Naive thymus-derived CD8-positive, alpha-beta T cell (primary cell): Measurements from ENCODE around the gene TESPA1. TPM values are rescaled to one million over a fixed set of nuclear protein-coding genes. Genes with fewer than 3 reads are reported as not detected.
"Not testable (repeated sequence)": the region's sequence is repeated elsewhere in the genome, so short reads cannot be mapped to it uniquely, and the experiment has no call there.

ENCODE experiments used
- ATAC-seq, 2 donors: fragments of 150-1000 bp; cut with Tn5 transposase in 1 of 2; sonication (Bioruptor Pico), chemical (Tn5 transposase) in 1 of 2; 1 replicate in 1 of 2; 2 replicates in 1 of 2; pipeline ENCODE4 v1.10.0; 2021; ENCODE audit warnings: mild to moderate bottlenecking in 2 of 2, moderate library complexity in 2 of 2
- POLR2A ChIA-PET: fragments of 350-600 bp; sonication (Branson Sonifier 250); formaldehyde crosslinking; loops from one replicate; lab custom pipeline; 2021; ENCODE audit warnings: antibody characterized with exemption; lab: Charles Lee
- DNase-seq, 10 donors: peaks; one replicate each; pipeline versions ENCODE4 v3.0.0 to v3.0.0-alpha.2; 2020 to 2022
- H3K27ac Mint-ChIP-seq, 10 donors: one replicate each; pipeline ENCODE4 v1.8.0; 2020 to 2022; ENCODE audit warnings: mild to moderate bottlenecking in 10 of 10, mixed read lengths in 10 of 10, moderate library complexity in 4 of 10, inconsistent platforms in 1 of 10
- H3K27me3 Mint-ChIP-seq, 5 donors: one replicate each; pipeline ENCODE4 v1.8.0; 2021 to 2022; ENCODE audit warnings: mixed read lengths in 5 of 5
- H3K36me3 Mint-ChIP-seq, 3 donors: one replicate each; pipeline ENCODE4 v1.8.0; 2020 to 2022; ENCODE audit warnings: mixed read lengths in 3 of 3, mild to moderate bottlenecking in 2 of 3, inconsistent platforms in 1 of 3
- H3K4me1 Mint-ChIP-seq, 4 donors: one replicate each; pipeline ENCODE4 v1.8.0; 2021 to 2022; ENCODE audit warnings: mixed read lengths in 4 of 4
- H3K4me3 Mint-ChIP-seq, 10 donors: one replicate each; pipeline ENCODE4 v1.8.0; 2020 to 2022; ENCODE audit warnings: mild to moderate bottlenecking in 10 of 10, mixed read lengths in 10 of 10, moderate library complexity in 6 of 10, inconsistent platforms in 1 of 10
- H3K9me3 Mint-ChIP-seq, 9 donors: one replicate each; pipeline ENCODE4 v1.8.0; 2020 to 2022; ENCODE audit warnings: mixed read lengths in 9 of 9, mild to moderate bottlenecking in 3 of 9, inconsistent platforms in 1 of 9, moderate library complexity in 1 of 9
- polyA plus RNA-seq, 3 donors: library from polyadenylated mRNA; unstranded; fragments of 300-500 nt; fragmentation: Illumina TruSeq; gene quantifications; one replicate each; pipeline ENCODE4 v1.2.3, GENCODE V29; 2021
- total RNA-seq, 8 experiments: library from RNA in 2 of 8; stranded (reverse) in 2 of 8; gene quantifications; one replicate each; pipeline ENCODE4 v1.2.3 and lab custom pipeline; 2021 to 2026

The TESPA1 gene
- total and polyA plus RNA-seq, 5 experiments from 2014 or later = 83.1 to 253 (median 245) TPM

DNA sequence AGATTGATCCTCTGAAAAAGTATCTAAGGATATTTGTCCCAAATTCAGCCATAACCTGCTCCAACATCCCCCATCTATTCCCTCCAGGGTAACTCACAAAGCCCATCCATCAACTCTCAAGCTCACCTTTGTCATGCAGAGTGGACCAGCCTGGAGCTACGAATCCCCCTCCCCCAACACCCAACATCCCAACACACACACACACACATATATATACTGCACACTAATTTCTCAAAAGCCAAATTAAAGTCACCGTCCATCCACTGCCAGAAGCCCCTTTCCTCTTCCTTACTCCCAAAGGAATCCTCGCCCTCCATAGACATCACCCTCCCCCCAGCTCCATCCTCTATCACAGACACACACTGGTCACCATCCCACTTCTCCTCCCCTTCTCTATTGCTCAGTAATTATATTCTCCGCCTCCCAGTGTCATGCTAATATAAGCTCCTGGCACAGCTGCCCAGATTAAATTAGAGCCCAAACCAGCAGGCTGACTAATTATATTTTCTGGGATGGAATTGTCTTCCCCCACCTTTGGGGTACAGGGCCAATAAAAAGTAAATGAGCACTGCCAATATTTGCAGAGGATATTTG lies 13.5 kb upstream of the TESPA1 start:
- DNase-seq (no peak), ATAC-seq (no peak)
- POLR2A ChIA-PET = interaction anchor here (1.2 kb wide), 1 partner anchor 74 kb away, joined by 4 read pairs; no protein-coding TSS in a partner anchor
- Mint-ChIP-seq H3K27me3 (no peaks in the 10 kb centered on the region), H3K36me3 (peaks cover 0 to 10% (median 2%) of the 10 kb centered on the region in 3 donors), H3K27ac (peak overlapping the region in 2 of 10 donors; percentile 33 to 84), H3K4me3 (no peak overlapping the region), H3K9me3 (no peaks in the 10 kb centered on the region), H3K4me1 (peaks cover 24 to 43% (median 33%) of the 10 kb centered on the region in 4 donors)

DNA sequence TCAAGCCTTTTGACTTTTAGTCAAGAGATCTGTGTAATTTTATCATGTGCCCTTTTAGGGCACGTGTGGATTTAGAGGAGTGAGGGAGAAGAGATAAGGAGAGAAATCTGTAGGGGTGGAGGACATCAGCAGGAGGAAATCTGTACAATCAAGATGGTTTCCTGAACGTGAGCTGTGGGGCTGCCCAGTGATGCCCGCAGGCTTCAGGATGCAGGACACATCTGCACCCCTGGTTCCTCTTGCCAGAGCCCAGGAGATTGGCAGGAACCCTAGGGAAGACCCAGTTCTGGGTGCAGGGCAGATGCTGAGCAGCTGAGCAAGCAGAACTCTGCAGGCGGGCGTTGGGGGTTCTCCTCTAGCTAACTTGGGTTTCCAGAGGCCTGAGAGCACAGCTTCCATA lies 11.6 kb upstream of the TESPA1 start:
- Mint-ChIP-seq H3K36me3 (peaks cover 0 to 10% (median 2%) of the 10 kb centered on the region in 3 donors), H3K9me3 (no peaks in the 10 kb centered on the region), H3K4me3 (no peak overlapping the region), H3K27me3 (no peaks in the 10 kb centered on the region), H3K27ac (peak overlapping the region in 2 of 10 donors; percentile 9 to 21), H3K4me1 (peaks cover 20 to 40% (median 34%) of the 10 kb centered on the region in 4 donors)
- POLR2A ChIA-PET = interaction anchor here (1.2 to 2.2 kb wide), 2 partner anchors 72 to 75 kb away, joined by 4 to 12 read pairs; no protein-coding TSS in a partner anchor
- no peak for ATAC-seq
- DNase-seq = no peak

DNA sequence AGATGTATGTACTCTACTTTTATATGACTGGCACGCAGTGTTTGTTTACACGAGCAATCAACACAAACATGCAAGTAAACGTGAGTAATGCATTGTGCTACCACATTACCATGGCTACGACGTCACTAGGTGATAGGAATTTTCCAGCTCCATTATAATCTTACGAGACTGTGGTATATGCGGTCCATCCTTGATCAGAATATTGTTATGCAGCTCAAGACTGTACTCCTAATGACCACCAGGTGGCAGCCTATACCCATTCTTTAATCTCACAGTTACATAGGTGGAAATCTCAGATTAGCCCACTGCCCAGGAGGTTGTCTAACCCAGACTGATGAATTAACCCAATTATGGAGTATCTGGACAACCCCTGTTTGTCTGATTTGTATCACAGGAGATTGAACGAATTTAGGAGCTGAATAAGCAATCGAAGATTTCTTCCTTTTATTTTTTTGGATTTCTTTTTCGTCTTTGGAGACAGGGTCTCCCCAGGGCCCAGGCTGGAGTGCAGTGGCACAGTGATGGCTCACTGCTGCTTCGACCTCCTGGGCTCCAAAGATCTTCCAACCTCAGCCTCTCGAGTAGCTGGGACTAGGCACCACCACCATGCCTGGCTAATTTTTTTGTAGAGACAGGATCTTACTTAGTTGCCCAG lies 8.7 kb upstream of the TESPA1 start:
- POLR2A ChIA-PET = interaction anchor here (0.6 to 2.8 kb wide), 16 partner anchors 8 to 1014 kb away, joined by 3 to 44 read pairs (median 4); partner anchors contain the start of gene TESPA1
- peak overlapping the region in 3 of 10 donors; percentile 0 to 22 (median 6) for H3K4me3 Mint-ChIP-seq
- peak; percentile 74 to 75 for ATAC-seq
- H3K27ac Mint-ChIP-seq = peak overlapping the region in 8 of 10 donors; percentile 12 to 99 (median 58)
- peaks cover 0 to 2% (median 0%) of the 10 kb centered on the region in 3 donors for H3K36me3 Mint-ChIP-seq
- no peaks in the 10 kb centered on the region for H3K9me3 Mint-ChIP-seq
- peaks cover 39 to 62% (median 50%) of the 10 kb centered on the region in 4 donors for H3K4me1 Mint-ChIP-seq
- peak in 9 of 10 donors; percentile 49 to 82 (median 64) for DNase-seq
- H3K27me3 Mint-ChIP-seq = no peaks in the 10 kb centered on the region

DNA sequence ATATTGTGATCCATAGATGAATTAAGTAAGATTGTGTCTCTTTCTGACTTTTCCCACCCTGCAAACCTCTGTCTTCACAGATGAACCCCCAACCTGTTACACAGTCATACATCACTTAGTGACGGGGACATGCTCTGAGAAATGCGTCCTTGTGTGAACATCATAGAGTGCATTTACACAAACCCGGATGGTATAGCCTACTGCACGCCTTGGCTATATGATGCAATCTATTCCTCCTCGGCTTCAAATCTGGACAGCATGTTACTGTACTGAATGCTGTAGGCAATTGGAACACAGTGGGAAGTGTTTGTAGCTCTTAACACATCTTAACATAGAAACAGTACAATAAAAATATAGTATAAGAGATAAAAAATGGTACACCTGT lies 7.4 kb upstream of the TESPA1 start:
- ATAC-seq = peak; percentile 15 to 57
- POLR2A ChIA-PET = interaction anchor here (0.9 to 2.8 kb wide), 8 partner anchors 7 to 291 kb away, joined by 3 to 44 read pairs (median 8); partner anchors contain the start of gene TESPA1
- Mint-ChIP-seq H3K4me1 (peaks cover 37 to 70% (median 59%) of the 10 kb centered on the region in 4 donors), H3K27me3 (no peaks in the 10 kb centered on the region), H3K36me3 (no peaks in the 10 kb centered on the region), H3K4me3 (peak overlapping the region; percentile 34 to 98 (median 89)), H3K9me3 (no peaks in the 10 kb centered on the region), H3K27ac (peak overlapping the region; percentile 95 to 99 (median 99))
- DNase-seq = peak in 1 of 10 donors; percentile 29

DNA sequence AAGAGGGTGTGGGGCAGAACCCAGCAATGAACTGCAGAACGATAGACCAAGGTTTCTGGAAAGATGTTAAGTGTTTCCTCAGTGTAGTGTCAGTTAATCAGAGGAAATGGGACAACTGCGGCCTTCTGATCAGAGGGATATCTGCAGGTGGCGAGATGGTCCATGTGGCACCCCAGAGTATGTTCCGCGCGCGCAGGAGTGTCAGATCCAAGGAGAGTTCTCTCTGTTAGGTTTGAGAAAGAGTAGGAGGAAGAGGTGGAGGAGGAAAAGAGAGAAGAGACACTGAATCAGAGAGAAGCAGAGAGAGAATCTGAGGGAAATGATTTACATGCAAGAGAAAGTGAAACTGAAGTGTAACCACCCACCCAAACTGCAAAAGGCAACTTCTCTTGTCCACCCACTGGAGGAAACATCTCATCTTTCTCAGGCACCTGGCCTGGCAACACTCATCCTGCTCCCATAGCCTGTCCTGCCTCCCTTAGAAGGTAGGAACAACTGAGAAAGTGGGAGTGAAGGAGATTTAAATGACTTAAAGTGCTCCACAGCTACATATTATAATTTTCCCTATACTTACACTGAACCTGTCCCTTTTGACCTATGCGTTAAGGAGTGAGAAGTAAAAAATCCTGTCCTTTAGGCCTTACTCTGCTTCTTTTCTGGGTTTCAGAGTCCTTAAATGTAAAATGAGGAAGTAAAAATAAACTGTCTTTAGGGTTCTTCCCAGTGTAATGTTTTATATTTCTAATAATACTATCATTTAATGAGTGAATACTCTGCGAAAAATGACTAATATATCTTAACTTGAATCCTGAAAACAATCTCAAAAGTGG lies 6.8 kb upstream of the TESPA1 start:
- Mint-ChIP-seq H3K27me3 (no peaks in the 10 kb centered on the region), H3K4me1 (peaks cover 39 to 70% (median 64%) of the 10 kb centered on the region in 4 donors), H3K27ac (peak overlapping the region; percentile 95 to 99 (median 99)), H3K36me3 (no peaks in the 10 kb centered on the region), H3K4me3 (peak overlapping the region; percentile 80 to 98 (median 91)), H3K9me3 (no peaks in the 10 kb centered on the region)
- ATAC-seq (peak; percentile 54 to 68), DNase-seq (peak in 6 of 10 donors; percentile 16 to 60 (median 32))
- POLR2A ChIA-PET = interaction anchor here (2.0 to 2.8 kb wide), 2 partner anchors 81 to 242 kb away, joined by 9 to 44 read pairs; no protein-coding TSS in a partner anchor

DNA sequence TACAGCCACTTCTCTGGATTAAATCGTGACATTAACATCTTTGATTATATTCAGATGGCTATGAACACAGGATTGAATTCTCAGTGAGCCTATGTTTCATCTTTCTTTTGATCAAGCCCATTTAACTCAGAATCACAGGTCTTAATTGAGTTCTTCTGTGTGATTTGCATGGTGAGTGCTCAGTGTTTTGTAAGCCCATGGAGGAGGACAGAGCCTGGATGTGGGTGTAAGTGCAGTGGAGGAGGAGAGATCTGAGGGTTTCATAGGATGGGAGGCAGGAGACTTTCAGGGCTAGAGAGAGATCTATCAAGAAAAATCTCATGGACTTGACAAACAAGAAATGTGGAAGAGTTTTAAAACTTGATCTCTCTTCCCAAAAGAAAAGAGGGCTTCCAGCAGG lies 5.3 kb upstream of the TESPA1 start:
- no peaks in the 10 kb centered on the region for H3K9me3 Mint-ChIP-seq

DNA sequence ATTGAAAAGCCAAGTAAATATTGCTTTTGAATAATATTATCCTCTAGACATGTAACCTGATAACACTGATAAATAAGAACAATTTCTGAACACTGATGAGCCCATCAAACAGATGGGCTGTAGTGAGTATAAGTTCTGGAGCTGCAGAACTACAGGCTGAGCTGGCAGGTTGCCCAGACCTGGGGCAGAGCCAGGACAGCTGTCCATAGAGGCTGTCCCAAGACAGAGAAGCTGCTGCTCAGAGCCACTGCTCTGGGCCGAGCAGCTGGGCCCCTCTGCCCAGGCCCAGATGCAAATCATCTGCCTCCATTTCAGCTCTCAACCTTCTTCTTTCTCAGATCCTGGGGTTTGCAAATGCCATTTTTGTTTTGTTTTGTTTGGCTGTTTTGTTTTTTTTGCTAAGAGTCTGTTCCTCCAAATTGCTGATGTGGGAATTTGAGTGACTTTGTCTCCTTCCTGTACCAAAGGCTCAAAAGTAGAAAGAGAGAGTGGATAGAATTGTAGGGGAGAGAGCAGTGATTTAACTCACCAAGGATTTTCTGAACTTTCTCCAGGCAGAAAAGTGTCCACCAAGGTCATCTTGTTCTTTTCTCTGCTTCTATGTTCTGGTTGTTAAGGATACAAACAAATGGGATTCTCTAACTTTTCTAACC lies 4.0 kb upstream of the TESPA1 start:
- Mint-ChIP-seq H3K4me1 (peaks cover 41 to 89% (median 69%) of the 10 kb centered on the region in 4 donors), H3K27me3 (no peaks in the 10 kb centered on the region), H3K36me3 (peaks cover 0 to 5% (median 3%) of the 10 kb centered on the region in 3 donors), H3K4me3 (peak overlapping the region in 9 of 10 donors; percentile 5 to 56 (median 33)), H3K27ac (peak overlapping the region; percentile 66 to 99 (median 96)), H3K9me3 (no peaks in the 10 kb centered on the region)
- DNase-seq (no peak), ATAC-seq (no peak)
- POLR2A ChIA-PET = interaction anchor here (1.3 to 1.4 kb wide), 2 partner anchors 31 to 83 kb away, joined by 3 to 4 read pairs; no protein-coding TSS in a partner anchor

More for the DNA sequence above, 5.3 kb upstream of the TESPA1 start:
- Mint-ChIP-seq H3K4me1 (peaks cover 33 to 76% (median 72%) of the 10 kb centered on the region in 4 donors), H3K27ac (peak overlapping the region; percentile 95 to 99 (median 99)), H3K36me3 (no peaks in the 10 kb centered on the region), H3K27me3 (no peaks in the 10 kb centered on the region), H3K4me3 (peak overlapping the region; percentile 6 to 98 (median 84))
- DNase-seq = no peak
- POLR2A ChIA-PET = interaction anchor here (1.2 kb wide), 1 partner anchor 82 kb away, joined by 4 read pairs; no protein-coding TSS in a partner anchor
- ATAC-seq = no peak

DNA sequence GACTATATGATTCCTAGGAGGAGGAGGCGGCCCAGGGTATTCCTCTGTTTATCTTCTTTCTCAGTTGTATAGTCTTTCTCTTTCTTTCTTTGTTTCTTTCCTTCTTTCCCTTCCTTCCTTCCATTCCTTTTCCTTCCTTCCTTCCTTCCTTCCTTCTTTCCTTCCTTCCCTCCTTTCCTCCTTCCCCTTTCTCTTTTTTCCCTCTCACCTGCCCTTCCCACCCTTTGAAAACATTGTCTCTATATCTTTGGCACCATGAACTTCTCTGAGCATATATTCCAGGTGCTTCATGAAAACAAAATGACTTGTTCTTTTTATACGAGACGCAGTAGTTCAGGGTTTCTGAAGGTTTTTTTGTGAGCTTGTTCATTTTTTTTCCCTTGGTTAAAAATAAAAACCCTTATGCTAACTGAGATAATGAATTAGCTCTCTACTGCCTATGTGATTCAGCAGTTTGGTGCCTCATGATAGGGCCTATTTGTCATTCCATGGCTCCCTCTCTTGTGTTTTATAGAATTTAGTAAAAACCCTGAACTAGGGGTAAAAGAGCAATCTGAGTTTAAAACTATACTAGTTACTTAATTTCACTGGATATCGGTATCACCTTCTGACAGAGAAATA lies 3.2 kb upstream of the TESPA1 start:
- peak overlapping the region in 6 of 10 donors; percentile 24 to 65 (median 40) for H3K4me3 Mint-ChIP-seq
- no peaks in the 10 kb centered on the region for H3K27me3 Mint-ChIP-seq
- POLR2A ChIA-PET = interaction anchor here (1.3 to 1.4 kb wide), 2 partner anchors 31 to 84 kb away, joined by 3 to 4 read pairs; no protein-coding TSS in a partner anchor
- peaks cover 46 to 91% (median 69%) of the 10 kb centered on the region in 4 donors for H3K4me1 Mint-ChIP-seq
- no peak for DNase-seq
- peak overlapping the region; percentile 46 to 99 (median 90) for H3K27ac Mint-ChIP-seq
- H3K36me3 Mint-ChIP-seq = peaks cover under 1 to 12% (median 10%) of the 10 kb centered on the region in 3 donors
- no peaks in the 10 kb centered on the region for H3K9me3 Mint-ChIP-seq
- no peak for ATAC-seq

DNA sequence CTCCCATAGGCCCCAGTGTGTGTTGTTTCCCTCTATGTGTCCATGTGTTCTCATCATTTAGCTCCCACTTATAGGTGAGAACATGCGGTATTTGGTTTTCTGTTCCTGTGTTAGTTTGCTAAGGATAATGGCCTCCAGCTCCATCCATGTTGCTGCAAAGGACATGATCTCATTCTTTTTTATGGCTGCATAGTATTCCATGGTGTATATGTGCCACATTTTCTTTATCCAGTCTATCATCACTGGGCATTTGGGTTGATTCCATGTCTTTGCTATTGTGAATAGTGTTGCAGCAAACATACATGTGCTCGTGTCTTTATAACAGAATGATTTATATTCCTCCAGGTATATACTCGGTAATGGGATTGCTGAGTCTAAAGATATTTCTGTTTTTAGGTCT lies 2.2 kb upstream of the TESPA1 start:
- not testable (repeated sequence) for H3K27me3 Mint-ChIP-seq, DNase-seq, H3K9me3 Mint-ChIP-seq, ATAC-seq
- Mint-ChIP-seq H3K4me1 (peaks cover 53 to 94% (median 73%) of the 10 kb centered on the region in 4 donors), H3K36me3 (peaks cover 10 to 20% (median 13%) of the 10 kb centered on the region in 3 donors), H3K4me3 (peak overlapping the region in 6 of 10 donors; percentile 3 to 97 (median 37)), H3K27ac (peak overlapping the region; percentile 57 to 99 (median 98))
- POLR2A ChIA-PET = interaction anchor here (4.4 to 5.7 kb wide), 3 partner anchors 12 to 25 kb away, joined by 18 to 98 read pairs (median 58); no protein-coding TSS in a partner anchor

DNA sequence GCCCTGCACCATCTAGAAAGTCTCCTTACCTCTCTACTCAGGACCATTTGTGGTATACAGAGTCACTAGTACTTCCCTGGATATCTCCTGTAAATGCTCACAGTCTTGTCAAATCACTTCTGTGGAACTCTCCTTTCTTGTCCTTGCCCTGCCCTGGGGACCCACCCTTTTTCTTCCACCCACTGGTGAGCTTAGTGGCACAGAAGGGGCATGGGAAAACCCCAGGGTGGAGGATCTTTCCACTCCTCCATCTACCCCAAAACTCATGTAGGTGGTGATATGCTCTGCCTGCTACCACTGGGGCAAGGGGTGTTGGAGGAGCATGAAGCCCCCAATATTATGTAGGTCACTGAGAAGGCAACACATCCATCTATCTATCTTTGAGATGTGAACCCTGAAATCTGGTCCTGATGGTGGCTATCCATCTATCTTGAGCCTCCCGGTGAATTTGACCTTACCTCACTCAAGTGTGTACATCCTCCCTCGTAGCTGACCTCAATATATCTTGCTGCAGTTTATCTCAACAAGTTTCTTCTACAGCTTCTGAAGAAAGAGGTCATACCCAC lies 943 bp downstream of the TESPA1 start:
- POLR2A ChIA-PET = interaction anchor here (1.4 to 5.7 kb wide), 6 partner anchors 9 to 234 kb away, joined by 7 to 98 read pairs (median 16); no protein-coding TSS in a partner anchor
- Mint-ChIP-seq H3K4me3 (peak overlapping the region; percentile 83 to 99 (median 95)), H3K4me1 (peaks cover 49 to 93% (median 73%) of the 10 kb centered on the region in 4 donors), H3K36me3 (peaks cover 19 to 47% (median 32%) of the 10 kb centered on the region in 3 donors), H3K27me3 (no peaks in the 10 kb centered on the region), H3K9me3 (no peaks in the 10 kb centered on the region), H3K27ac (peak overlapping the region; percentile 96 to 100 (median 99))
- DNase-seq = peak in 3 of 10 donors; percentile 9 to 49 (median 44)
- peak in 1 of 2 donors; percentile 22 for ATAC-seq
